ENCODE data around the gene PIANP. TPM values are rescaled to one million over a fixed set of nuclear protein-coding genes. Genes with fewer than 3 reads are reported as not detected.
A peak's percentile ranks its signal among the peaks of the same experiment; 100 is the strongest.

PIANP gene
- total and polyA plus RNA-seq, 9 donors = 0.49 to 8.4 (median 5.5) TPM

DNA sequence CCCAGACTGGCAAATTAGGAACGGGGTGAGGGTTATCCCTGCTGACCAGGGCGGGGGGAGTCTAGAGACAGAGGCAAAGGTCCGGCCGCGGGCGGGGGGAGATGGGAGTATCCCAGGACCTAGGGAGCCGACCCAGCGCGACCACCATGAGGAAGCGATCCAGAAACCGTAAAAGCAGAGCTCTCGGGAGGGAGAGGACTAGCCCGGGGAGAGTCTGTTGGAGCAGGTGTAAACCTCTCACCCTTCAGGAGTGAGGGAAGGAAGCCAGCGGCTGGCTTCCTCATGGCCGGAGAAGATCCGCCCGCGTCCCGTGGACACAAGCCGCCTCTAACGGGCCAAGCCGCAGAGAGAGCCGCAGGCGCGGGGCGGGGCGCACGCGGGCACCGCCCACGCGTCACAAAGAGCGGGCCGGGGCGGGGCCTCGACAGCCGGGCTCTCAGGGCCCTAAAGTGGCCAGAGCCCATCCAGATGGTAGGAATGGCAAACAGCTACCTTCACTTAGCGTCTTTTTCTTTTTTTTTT lies 53.5 kb downstream of the PIANP start, which contains the start of gene ACRBP:
TSS of gene ACRBP (minus strand) at position 350 of the 522 bp plus-strand sequence. CDS start at position 284, 66 bp downstream.
- H3K4me1 ChIP-seq (ENCODE audit: control insufficient read depth, insufficient read depth, low read length) = peaks cover 10% of the 10 kb centered on the region
- no peaks in the 10 kb centered on the region for H3K27me3 ChIP-seq (ENCODE audit: control insufficient read depth, insufficient read depth, low read length)
- H3K9me3 ChIP-seq (replicated peaks; ENCODE audit: control insufficient read depth, low read depth, low read length) = no peaks in the 10 kb centered on the region
- WGBS (ENCODE audit: insufficient coverage) = 2% methylated on average over 38 of the region's 38 CpGs
- no peak within 1 kb of the TSS for H3K27ac ChIP-seq (ENCODE audit: low read length)
- H3K4me3 ChIP-seq (ENCODE audit: low read length) = peak within 1 kb of the TSS; percentile 44
- H3K36me3 ChIP-seq (ENCODE audit: control insufficient read depth, insufficient read depth, low read length) = peaks cover 33% of the 10 kb centered on the region
- DNase-seq = peak; percentile 84

DNA sequence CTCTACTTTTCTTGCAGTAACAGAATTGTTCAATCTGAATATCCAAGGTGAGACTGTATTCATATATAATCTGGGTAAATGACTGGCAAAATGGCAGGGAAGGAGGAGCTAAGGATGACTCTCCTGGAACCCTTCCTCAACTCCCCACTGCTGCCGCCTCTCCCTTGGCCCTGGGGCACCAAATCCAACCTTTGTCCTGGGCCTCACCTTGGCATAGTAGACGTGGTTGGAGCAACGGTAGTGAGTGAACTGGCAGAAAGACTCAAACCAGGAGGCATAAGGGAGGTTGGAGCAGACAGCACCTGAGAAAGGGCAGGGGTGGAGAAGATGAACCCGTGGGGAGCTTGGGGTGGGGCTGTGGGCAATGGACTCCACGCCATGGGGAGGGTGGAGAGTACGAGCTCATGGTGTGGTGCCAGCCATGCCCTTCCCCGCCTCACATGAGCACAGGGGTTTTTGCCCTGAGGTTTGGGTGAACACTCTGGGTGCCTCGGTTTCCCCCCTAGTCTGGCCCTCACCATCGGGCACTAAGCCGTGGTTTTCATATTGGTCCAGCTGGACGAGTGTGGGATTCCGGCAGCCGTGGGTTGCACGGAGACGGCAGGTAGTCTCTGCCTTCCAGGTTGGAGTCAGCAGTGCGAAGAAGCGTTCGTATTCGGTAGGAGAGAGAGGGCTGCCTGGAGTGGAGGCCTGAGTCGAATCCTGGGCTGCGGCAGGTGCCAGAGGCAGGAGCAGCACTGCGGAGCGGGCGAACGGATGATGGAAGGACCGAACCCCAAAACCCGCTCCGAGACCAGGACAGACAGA lies 54.1 kb downstream of the PIANP start:
- WGBS (ENCODE audit: insufficient coverage) = 67% methylated on average over 27 of the region's 28 CpGs
- no peaks in the 10 kb centered on the region for H3K9me3 ChIP-seq (replicated peaks; ENCODE audit: control insufficient read depth, low read depth, low read length)
- H3K36me3 ChIP-seq (ENCODE audit: control insufficient read depth, insufficient read depth, low read length) = peaks cover 28% of the 10 kb centered on the region
- H3K27me3 ChIP-seq (ENCODE audit: control insufficient read depth, insufficient read depth, low read length) = no peaks in the 10 kb centered on the region
- no peak overlapping the region for H3K27ac ChIP-seq (ENCODE audit: low read length)
- peak overlapping the region; percentile 44 for H3K4me3 ChIP-seq (ENCODE audit: low read length)
- no peak for DNase-seq
- peaks cover 10% of the 10 kb centered on the region for H3K4me1 ChIP-seq (ENCODE audit: control insufficient read depth, insufficient read depth, low read length)

DNA sequence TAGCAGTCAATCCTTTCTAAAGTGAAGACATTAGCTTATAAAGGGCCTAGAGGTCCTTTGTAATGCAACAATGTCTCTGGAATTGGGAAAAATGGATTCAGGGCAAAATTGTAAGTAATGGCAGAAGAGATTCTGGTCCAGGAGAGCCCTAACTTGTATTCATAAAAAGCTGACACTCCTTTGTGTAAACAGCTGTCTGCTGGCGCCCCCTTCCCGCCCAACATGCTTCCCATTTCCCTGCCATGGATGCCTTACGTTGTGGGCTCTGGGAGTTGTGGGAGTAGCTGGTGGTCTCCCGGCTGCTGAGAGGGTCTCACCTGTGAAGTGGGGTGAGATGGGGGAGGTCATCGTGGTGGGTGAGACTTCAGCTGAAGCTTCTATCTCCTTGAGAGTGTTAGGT lies 55.7 kb downstream of the PIANP start:
- 4% methylated on average over 3 of the region's 5 CpGs for WGBS (ENCODE audit: insufficient coverage)
- peak; percentile 75 for DNase-seq
- Histone ChIP-seq H3K4me3 (ENCODE audit: low read length) (no peak overlapping the region), H3K27ac (ENCODE audit: low read length) (peak overlapping the region; percentile 66), H3K9me3 (replicated peaks; ENCODE audit: control insufficient read depth, low read depth, low read length) (no peaks in the 10 kb centered on the region), H3K36me3 (ENCODE audit: control insufficient read depth, insufficient read depth, low read length) (peaks cover 12% of the 10 kb centered on the region), H3K4me1 (ENCODE audit: control insufficient read depth, insufficient read depth, low read length) (peaks cover 10% of the 10 kb centered on the region), H3K27me3 (ENCODE audit: control insufficient read depth, insufficient read depth, low read length) (no peaks in the 10 kb centered on the region)

DNA sequence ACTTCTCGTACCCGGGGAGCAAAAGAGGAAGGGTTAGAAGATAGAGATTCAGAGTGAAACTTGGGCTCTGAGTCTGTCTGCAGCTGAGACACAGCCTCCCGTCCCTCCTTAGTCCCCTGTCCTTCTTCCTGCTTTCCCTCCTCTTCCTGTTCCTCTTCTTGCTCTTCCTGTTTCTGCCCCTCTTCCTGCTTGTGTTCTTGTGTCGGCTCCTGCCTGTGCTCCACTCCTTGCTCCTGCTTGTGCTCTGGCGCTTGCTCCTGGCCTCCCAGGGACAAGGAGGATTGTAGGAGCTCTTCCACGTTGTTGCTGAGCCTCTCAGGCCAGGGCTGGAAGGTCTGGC lies 56.4 kb downstream of the PIANP start:
- no peak overlapping the region for H3K4me3 ChIP-seq (ENCODE audit: low read length)
- H3K4me1 ChIP-seq (ENCODE audit: control insufficient read depth, insufficient read depth, low read length) = peaks cover 10% of the 10 kb centered on the region
- H3K9me3 ChIP-seq (replicated peaks; ENCODE audit: control insufficient read depth, low read depth, low read length) = no peaks in the 10 kb centered on the region
- H3K27ac ChIP-seq (ENCODE audit: low read length) = peak overlapping the region; percentile 66
- WGBS (ENCODE audit: insufficient coverage) = 35% methylated on average over 2 of the region's 6 CpGs
- DNase-seq = peak; percentile 70
- H3K36me3 ChIP-seq (ENCODE audit: control insufficient read depth, insufficient read depth, low read length) = peaks cover 12% of the 10 kb centered on the region
- no peaks in the 10 kb centered on the region for H3K27me3 ChIP-seq (ENCODE audit: control insufficient read depth, insufficient read depth, low read length)

Other genes starting within 250 kb of the PIANP start
- 10.5 TPM for gene TAPBPL, start 248.8 kb downstream of the PIANP start, total RNA-seq
- 10 to 100 TPM in 1 of 8 donors, 1 to 10 TPM in 7; 7.3 to 10.2 (median 9.0) TPM for gene TAPBPL, start 248.8 kb downstream of the PIANP start, polyA plus RNA-seq (ENCODE audit: insufficient read depth in 1 of 8, insufficient read length in 8 of 8, low replicate concordance in 1 of 8)
- 4.6 TPM for gene VAMP1, start 230.1 kb downstream of the PIANP start, total RNA-seq
- gene VAMP1, start 230.1 kb downstream of the PIANP start, polyA plus RNA-seq (ENCODE audit: insufficient read depth in 1 of 8, insufficient read length in 8 of 8, low replicate concordance in 1 of 8) = 10 to 100 TPM in 4 of 8 donors, 1 to 10 TPM in 4; 6.2 to 16.2 (median 9.7) TPM
- gene MRPL51, start 207.6 kb downstream of the PIANP start, total RNA-seq = 179 TPM
- 100 to 1,000 TPM; 131 to 171 (median 143) TPM for gene MRPL51, start 207.6 kb downstream of the PIANP start, polyA plus RNA-seq (ENCODE audit: insufficient read depth in 1 of 8, insufficient read length in 8 of 8, low replicate concordance in 1 of 8)
- 24.4 TPM for gene NCAPD2, start 206.7 kb downstream of the PIANP start, total RNA-seq
- 10 to 100 TPM; 28.9 to 52.0 (median 40.5) TPM for gene NCAPD2, start 206.7 kb downstream of the PIANP start, polyA plus RNA-seq (ENCODE audit: insufficient read depth in 1 of 8, insufficient read length in 8 of 8, low replicate concordance in 1 of 8)
- gene GAPDH, start 166.3 kb downstream of the PIANP start, total RNA-seq = 4,312 TPM
- gene GAPDH, start 166.3 kb downstream of the PIANP start, polyA plus RNA-seq (ENCODE audit: insufficient read depth in 1 of 8, insufficient read length in 8 of 8, low replicate concordance in 1 of 8) = 1,000 to 10,000 TPM; 2,917 to 5,100 (median 3,934) TPM
- 20.1 TPM for gene IFFO1, start 144.8 kb downstream of the PIANP start, total RNA-seq
- gene IFFO1, start 144.8 kb downstream of the PIANP start, polyA plus RNA-seq (ENCODE audit: insufficient read depth in 1 of 8, insufficient read length in 8 of 8, low replicate concordance in 1 of 8) = 10 to 100 TPM; 26.2 to 40.4 (median 34.7) TPM
- gene NOP2, start 132.5 kb downstream of the PIANP start, total RNA-seq = 23.1 TPM
- 10 to 100 TPM; 19.2 to 33.1 (median 26.1) TPM for gene NOP2, start 132.5 kb downstream of the PIANP start, polyA plus RNA-seq (ENCODE audit: insufficient read depth in 1 of 8, insufficient read length in 8 of 8, low replicate concordance in 1 of 8)
- gene CHD4, start 93.4 kb downstream of the PIANP start, total RNA-seq = 142 TPM
- gene CHD4, start 93.4 kb downstream of the PIANP start, polyA plus RNA-seq (ENCODE audit: insufficient read depth in 1 of 8, insufficient read length in 8 of 8, low replicate concordance in 1 of 8) = 100 to 1,000 TPM; 138 to 193 (median 174) TPM
- gene LPAR5, start 64.9 kb downstream of the PIANP start, total RNA-seq = 0.58 TPM
- gene LPAR5, start 64.9 kb downstream of the PIANP start, polyA plus RNA-seq (ENCODE audit: insufficient read depth in 1 of 8, insufficient read length in 8 of 8, low replicate concordance in 1 of 8) = 1 to 10 TPM; 1.0 to 2.9 (median 1.6) TPM
- gene ACRBP, start 53.4 kb downstream of the PIANP start, total RNA-seq = 1.4 TPM
- gene ACRBP, start 53.4 kb downstream of the PIANP start, polyA plus RNA-seq (ENCODE audit: insufficient read depth in 1 of 8, insufficient read length in 8 of 8, low replicate concordance in 1 of 8) = 1 to 10 TPM; 1.7 to 4.3 (median 2.3) TPM
- gene ING4, start 37.7 kb downstream of the PIANP start, total RNA-seq = 59.5 TPM
- 10 to 100 TPM; 45.9 to 59.9 (median 54.3) TPM for gene ING4, start 37.7 kb downstream of the PIANP start, polyA plus RNA-seq (ENCODE audit: insufficient read depth in 1 of 8, insufficient read length in 8 of 8, low replicate concordance in 1 of 8)
- 18.2 TPM for gene ZNF384, start 11.4 kb downstream of the PIANP start, total RNA-seq
- gene ZNF384, start 11.4 kb downstream of the PIANP start, polyA plus RNA-seq (ENCODE audit: insufficient read depth in 1 of 8, insufficient read length in 8 of 8, low replicate concordance in 1 of 8) = 10 to 100 TPM; 36.9 to 57.9 (median 49.7) TPM
- 53.6 TPM for gene COPS7A, start 23.2 kb upstream of the PIANP start, total RNA-seq
- gene COPS7A, start 23.2 kb upstream of the PIANP start, polyA plus RNA-seq (ENCODE audit: insufficient read depth in 1 of 8, insufficient read length in 8 of 8, low replicate concordance in 1 of 8) = 10 to 100 TPM; 59.0 to 68.7 (median 64.7) TPM
- gene MLF2, start 52.3 kb upstream of the PIANP start, total RNA-seq = 88.2 TPM
- gene MLF2, start 52.3 kb upstream of the PIANP start, polyA plus RNA-seq (ENCODE audit: insufficient read depth in 1 of 8, insufficient read length in 8 of 8, low replicate concordance in 1 of 8) = 100 to 1,000 TPM; 122 to 161 (median 148) TPM
- 87.5 TPM for gene PTMS, start 65.5 kb upstream of the PIANP start, total RNA-seq
- gene PTMS, start 65.5 kb upstream of the PIANP start, polyA plus RNA-seq (ENCODE audit: insufficient read depth in 1 of 8, insufficient read length in 8 of 8, low replicate concordance in 1 of 8) = 100 to 1,000 TPM; 362 to 529 (median 482) TPM
- gene LAG3, start 71.7 kb upstream of the PIANP start, total RNA-seq = 0.18 TPM
- 1 to 10 TPM in 3 of 8 donors, under 1 TPM in 5; 0.42 to 1.2 (median 0.67) TPM for gene LAG3, start 71.7 kb upstream of the PIANP start, polyA plus RNA-seq (ENCODE audit: insufficient read depth in 1 of 8, insufficient read length in 8 of 8, low replicate concordance in 1 of 8)
- 3.1 TPM for gene CD4, start 88.7 kb upstream of the PIANP start, total RNA-seq
- 1 to 10 TPM; 5.0 to 9.7 (median 7.0) TPM for gene CD4, start 88.7 kb upstream of the PIANP start, polyA plus RNA-seq (ENCODE audit: insufficient read depth in 1 of 8, insufficient read length in 8 of 8, low replicate concordance in 1 of 8)
- gene GPR162, start 121.0 kb upstream of the PIANP start, total RNA-seq = 11.3 TPM
- gene GPR162, start 121.0 kb upstream of the PIANP start, polyA plus RNA-seq (ENCODE audit: insufficient read depth in 1 of 8, insufficient read length in 8 of 8, low replicate concordance in 1 of 8) = 10 to 100 TPM; 16.3 to 27.3 (median 20.6) TPM
- 23.1 TPM for gene P3H3, start 127.6 kb upstream of the PIANP start, total RNA-seq
- 10 to 100 TPM; 33.6 to 70.5 (median 46.5) TPM for gene P3H3, start 127.6 kb upstream of the PIANP start, polyA plus RNA-seq (ENCODE audit: insufficient read depth in 1 of 8, insufficient read length in 8 of 8, low replicate concordance in 1 of 8)
- 4.7 TPM for gene GNB3, start 140.1 kb upstream of the PIANP start, total RNA-seq
- 10 to 100 TPM; 12.9 to 41.7 (median 22.8) TPM for gene GNB3, start 140.1 kb upstream of the PIANP start, polyA plus RNA-seq (ENCODE audit: insufficient read depth in 1 of 8, insufficient read length in 8 of 8, low replicate concordance in 1 of 8)
- gene CDCA3, start 150.5 kb upstream of the PIANP start, total RNA-seq = 14.0 TPM
- gene CDCA3, start 150.5 kb upstream of the PIANP start, polyA plus RNA-seq (ENCODE audit: insufficient read depth in 1 of 8, insufficient read length in 8 of 8, low replicate concordance in 1 of 8) = 10 to 100 TPM; 16.4 to 27.6 (median 21.3) TPM
- gene USP5, start 151.3 kb upstream of the PIANP start, total RNA-seq = 60.2 TPM
- 10 to 100 TPM; 56.2 to 73.9 (median 65.9) TPM for gene USP5, start 151.3 kb upstream of the PIANP start, polyA plus RNA-seq (ENCODE audit: insufficient read depth in 1 of 8, insufficient read length in 8 of 8, low replicate concordance in 1 of 8)
- 1,287 TPM for gene TPI1, start 166.7 kb upstream of the PIANP start, total RNA-seq
- gene TPI1, start 166.7 kb upstream of the PIANP start, polyA plus RNA-seq (ENCODE audit: insufficient read depth in 1 of 8, insufficient read length in 8 of 8, low replicate concordance in 1 of 8) = 1,000 to 10,000 TPM in 1 of 8 donors, 100 to 1,000 TPM in 7; 707 to 1,049 (median 940) TPM
- 3.2 TPM for gene SPSB2, start 172.5 kb upstream of the PIANP start, total RNA-seq
- gene SPSB2, start 172.5 kb upstream of the PIANP start, polyA plus RNA-seq (ENCODE audit: insufficient read depth in 1 of 8, insufficient read length in 8 of 8, low replicate concordance in 1 of 8) = 1 to 10 TPM; 3.9 to 8.4 (median 6.8) TPM
- 5.7 TPM for gene LRRC23, start 204.0 kb upstream of the PIANP start, total RNA-seq
- gene LRRC23, start 204.0 kb upstream of the PIANP start, polyA plus RNA-seq (ENCODE audit: insufficient read depth in 1 of 8, insufficient read length in 8 of 8, low replicate concordance in 1 of 8) = 10 to 100 TPM in 5 of 8 donors, 1 to 10 TPM in 3; 6.8 to 13.7 (median 11.0) TPM
- gene ENO2, start 213.8 kb upstream of the PIANP start, total RNA-seq = 4.3 TPM
- gene ENO2, start 213.8 kb upstream of the PIANP start, polyA plus RNA-seq (ENCODE audit: insufficient read depth in 1 of 8, insufficient read length in 8 of 8, low replicate concordance in 1 of 8) = 10 to 100 TPM in 1 of 8 donors, 1 to 10 TPM in 7; 6.4 to 10.2 (median 7.5) TPM
- 11.1 TPM for gene ATN1, start 227.1 kb upstream of the PIANP start, total RNA-seq
- gene ATN1, start 227.1 kb upstream of the PIANP start, polyA plus RNA-seq (ENCODE audit: insufficient read depth in 1 of 8, insufficient read length in 8 of 8, low replicate concordance in 1 of 8) = 100 to 1,000 TPM in 1 of 8 donors, 10 to 100 TPM in 7; 65.4 to 101 (median 90.2) TPM
- gene RNU7-1, start 243.0 kb upstream of the PIANP start, total RNA-seq = not detected
- not detected for gene RNU7-1, start 243.0 kb upstream of the PIANP start, polyA plus RNA-seq (ENCODE audit: insufficient read depth in 1 of 8, insufficient read length in 8 of 8, low replicate concordance in 1 of 8)
- gene C12orf57, start 243.2 kb upstream of the PIANP start, total RNA-seq = 350 TPM
- 100 to 1,000 TPM; 135 to 200 (median 182) TPM for gene C12orf57, start 243.2 kb upstream of the PIANP start, polyA plus RNA-seq (ENCODE audit: insufficient read depth in 1 of 8, insufficient read length in 8 of 8, low replicate concordance in 1 of 8)

Measured in muscle of leg (tissue), 11 donors.